Loucy (cell line): Measurements from ENCODE around the gene SGMS2.

Experiments used
- H2AFZ ChIP-seq: fragments of 200-600 bp; sonication (generic); 2 replicates; pipeline ENCODE4 v1.6.0; 2016; ENCODE audit warnings: antibody characterized with exemption, mild to moderate bottlenecking, low read length, moderate library complexity
- H3F3A ChIP-seq: fragments of 200-600 bp; 2 replicates; pipeline ENCODE4 v1.6.0; 2016; ENCODE audit warnings: antibody characterized with exemption, low read depth, mild to moderate bottlenecking
- H3K27me3 ChIP-seq: fragments of 200-600 bp; sonication (generic); 2 replicates; pipeline ENCODE4 v1.6.1; 2014; ENCODE audit warnings: low read length, mild to moderate bottlenecking; ENCODE audit not compliant: insufficient read depth, poor library complexity, severe bottlenecking
- H3K36me3 ChIP-seq: fragments of 200-600 bp; sonication (generic); 2 replicates; pipeline ENCODE4 v1.6.1; 2016; ENCODE audit warnings: low read length; ENCODE audit not compliant: insufficient read depth
- H3K4me1 ChIP-seq: fragments of 200-600 bp; sonication (generic); 2 replicates; pipeline ENCODE4 v1.5.1; 2014; ENCODE audit warnings: low read length, mild to moderate bottlenecking; ENCODE audit not compliant: insufficient read depth, poor library complexity, severe bottlenecking
- H3K4me2 ChIP-seq: fragments of 200-600 bp; sonication (generic); 2 replicates; pipeline ENCODE4 v1.6.0; 2014; ENCODE audit warnings: antibody characterized with exemption, low read length, low read depth, mild to moderate bottlenecking; ENCODE audit not compliant: poor library complexity, severe bottlenecking
- H3K4me3 ChIP-seq: fragments of 200-600 bp; sonication (generic); 2 replicates; pipeline ENCODE4 v1.5.1; 2014; ENCODE audit warnings: low read length, mild to moderate bottlenecking, mixed read lengths; ENCODE audit not compliant: poor library complexity, severe bottlenecking
- H3K79me2 ChIP-seq: fragments of 200-600 bp; sonication (generic); 2 replicates; pipeline ENCODE4 v1.6.1; 2014; ENCODE audit warnings: low read length; ENCODE audit not compliant: insufficient read depth
- H3K9ac ChIP-seq: fragments of 200-600 bp; sonication (generic); 2 replicates; pipeline ENCODE4 v1.6.0; 2014; ENCODE audit warnings: mild to moderate bottlenecking, low read depth, low read length, moderate library complexity; ENCODE audit not compliant: poor library complexity, severe bottlenecking
- H3K9me2 ChIP-seq: fragments of 200-600 bp; sonication (generic); replicated peaks from 2 replicates; pipeline ENCODE4 v1.6.1; 2016; ENCODE audit warnings: low read depth, low read length, mixed read lengths
- H3K9me3 ChIP-seq: fragments of 200-600 bp; sonication (generic); 2 replicates; pipeline ENCODE4 v1.6.1; 2014; ENCODE audit warnings: mild to moderate bottlenecking, antibody characterized with exemption, low read length, low read depth; ENCODE audit not compliant: insufficient read depth
- H4K20me1 ChIP-seq: fragments of 200-600 bp; sonication (generic); 2 replicates; pipeline ENCODE4 v1.6.0; 2014; ENCODE audit warnings: antibody characterized with exemption, low read length, mild to moderate bottlenecking; ENCODE audit not compliant: insufficient read depth, poor library complexity, severe bottlenecking
- CTCF ChIP-seq: fragments of 200-600 bp; sonication (generic); conservative IDR thresholded peaks from 2 replicates; pipeline ENCODE4 v1.5.1; 2014; ENCODE audit warnings: mild to moderate bottlenecking, antibody characterized with exemption, low read length
- EZH2phosphoT487 ChIP-seq: fragments of 200-600 bp; IDR thresholded peaks from 2 replicates; pipeline ENCODE4 v1.6.1; 2018; ENCODE audit warnings: antibody characterized with exemption, mild to moderate bottlenecking, moderate library complexity, borderline replicate concordance

SGMS2 gene

GRCh38 chr4:107824350-107825071 is at the start of gene SGMS2:
SGMS2 (plus strand) TSS chr4:107824932; CDS start chr4:107895554, 70,622 bp downstream.
- no peak for TF ChIP-seq CTCF
- no peak for TF ChIP-seq EZH2phosphoT487
- Histone ChIP-seq H4K20me1 (no peaks in the 10 kb centered on the region), H3K4me3 (peak within 1 kb of the TSS; percentile 61), H3K9me2 (no peaks in the 10 kb centered on the region), H3K27me3 (no peaks in the 10 kb centered on the region), H3K4me1 (no peaks in the 10 kb centered on the region), H3K79me2 (no peaks in the 10 kb centered on the region), H3K36me3 (no peaks in the 10 kb centered on the region), H3K9ac (no peak within 1 kb of the TSS), H2AFZ (peak within 1 kb of the TSS; percentile 62; the same call in 1 of the 2 replicates), H3F3A (no peaks in the 10 kb centered on the region), H3K4me2 (peak within 1 kb of the TSS; percentile 55), H3K9me3 (no peaks in the 10 kb centered on the region)

- Histone ChIP-seq H3K4me1 (no peaks in the 10 kb centered on the region), H3K4me2 (no peak overlapping the region), H3K79me2 (no peaks in the 10 kb centered on the region), H3F3A (no peaks in the 10 kb centered on the region), H3K9me3 (peaks cover 9% of the 10 kb centered on the region), H3K36me3 (no peaks in the 10 kb centered on the region), H2AFZ (no peak overlapping the region), H3K9me2 (no peaks in the 10 kb centered on the region), H3K27me3 (peaks cover 8% of the 10 kb centered on the region), H3K4me3 (no peak overlapping the region), H4K20me1 (no peaks in the 10 kb centered on the region), H3K9ac (no peak overlapping the region)
- TF ChIP-seq CTCF (no peak), EZH2phosphoT487 (no peak)
These were observed 46.8 kb upstream of the SGMS2 start for GRCh38 chr4:107777890-107778289.

GRCh38 chr4:107778784-107779530 is 45.8 kb upstream of the SGMS2 start:
- TF ChIP-seq EZH2phosphoT487 (no peak), CTCF (no peak)
- peaks cover 8% of the 10 kb centered on the region for H3K27me3 ChIP-seq
- no peak overlapping the region for H3K4me3 ChIP-seq
- no peak overlapping the region for H3K9ac ChIP-seq
- no peak overlapping the region for H2AFZ ChIP-seq
- H3K79me2 ChIP-seq, result no peaks in the 10 kb centered on the region
- no peaks in the 10 kb centered on the region for H4K20me1 ChIP-seq
- H3K9me3 ChIP-seq, result peaks cover 9% of the 10 kb centered on the region
- H3K9me2 ChIP-seq, result no peaks in the 10 kb centered on the region
- no peaks in the 10 kb centered on the region for H3F3A ChIP-seq
- H3K36me3 ChIP-seq, result no peaks in the 10 kb centered on the region
- no peak overlapping the region for H3K4me2 ChIP-seq
- H3K4me1 ChIP-seq, result no peaks in the 10 kb centered on the region
